ENCODE results near the gene ANKRD37. TPM values are rescaled to one million over a fixed set of nuclear protein-coding genes. Genes with fewer than 3 reads are reported as not detected.

The ANKRD37 gene
- total and polyA plus RNA-seq, 4 donors: 1.2 to 7.9 (median 3.4) TPM

DNA sequence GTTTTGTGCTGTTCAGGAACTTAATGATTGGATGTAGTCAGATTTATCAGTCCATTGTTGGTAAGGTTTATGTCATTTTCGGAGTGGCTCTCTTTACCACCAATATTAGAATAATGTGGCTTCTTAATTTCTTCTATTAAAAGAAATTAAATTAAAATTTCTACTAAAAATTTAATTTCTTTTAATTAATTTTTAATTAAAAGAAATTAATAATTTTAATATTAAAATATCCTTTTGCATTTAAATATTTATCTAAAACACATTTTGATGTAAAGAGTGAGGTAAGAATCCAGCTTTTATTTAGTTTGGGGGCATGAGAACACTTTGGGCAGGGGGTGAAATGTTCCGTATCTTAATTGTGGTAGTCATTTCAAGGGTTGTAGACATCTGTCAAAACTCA is 44.8 kb downstream of the ANKRD37 start:
- Histone ChIP-seq H3K9me3 (ENCODE audit: control insufficient read depth in 4 of 4, low read length in 3 of 4) (no peaks in the 10 kb centered on the region), H3K9ac (ENCODE audit: low read depth in 1 of 2, low read length in 2 of 2) (no peak overlapping the region), H3K27ac (ENCODE audit: low read depth in 1 of 2, low read length in 2 of 2) (no peak overlapping the region), H3K27me3 (ENCODE audit: control insufficient read depth in 4 of 4, insufficient read depth in 4 of 4, low read length in 3 of 4) (no peaks in the 10 kb centered on the region), H3K4me1 (ENCODE audit: control insufficient read depth in 4 of 4, insufficient read depth in 4 of 4, low read length in 3 of 4) (no peaks in the 10 kb centered on the region), H3K36me3 (ENCODE audit: control insufficient read depth in 4 of 4, insufficient read depth in 3 of 4, low read depth in 1 of 4, low read length in 3 of 4) (no peaks in the 10 kb centered on the region), H3K4me3 (ENCODE audit: low read depth in 1 of 3, low read length in 3 of 3) (no peak overlapping the region)
- DNase-seq (ENCODE audit: low spot score): no peak
- WGBS: 95% methylated on average over 2 of the region's 2 CpGs
- no peak for TF ChIP-seq SP1 (IDR thresholded peaks at IDR 0.05)
- TF ChIP-seq RXRA (IDR thresholded peaks at IDR 0.05): no peak
- no peak for TF ChIP-seq JUND (IDR thresholded peaks at IDR 0.05)
- TF ChIP-seq, protein P1, sequence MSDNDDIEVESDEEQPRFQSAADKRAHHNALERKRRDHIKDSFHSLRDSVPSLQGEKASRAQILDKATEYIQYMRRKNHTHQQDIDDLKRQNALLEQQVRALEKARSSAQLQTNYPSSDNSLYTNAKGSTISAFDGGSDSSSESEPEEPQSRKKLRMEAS (IDR thresholded peaks at IDR 0.05): no peak
- TF ChIP-seq NR2F2 (IDR thresholded peaks at IDR 0.05): no peak
- no peak for TF ChIP-seq FOXA2 (IDR thresholded peaks at IDR 0.05)

DNA sequence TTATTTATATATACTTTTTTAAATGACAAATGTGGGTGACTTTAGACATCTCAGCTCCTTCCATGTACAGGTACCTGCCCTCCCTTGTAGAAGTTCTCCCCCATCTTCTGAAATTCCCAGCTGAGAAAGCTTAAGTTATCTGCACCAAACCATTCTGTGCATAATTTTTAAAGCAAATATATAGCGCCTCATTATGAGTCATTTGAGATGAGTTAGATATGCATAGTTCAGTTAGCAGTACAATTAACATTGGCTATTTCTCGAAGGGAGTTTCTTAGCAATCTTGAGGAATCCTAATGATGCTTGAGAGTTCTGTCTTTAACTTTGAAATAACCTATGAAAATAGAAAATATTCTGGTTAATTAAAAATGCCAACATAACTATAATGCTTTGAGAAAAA is 48.6 kb downstream of the ANKRD37 start:
- Histone ChIP-seq H3K36me3 (ENCODE audit: control insufficient read depth in 4 of 4, insufficient read depth in 3 of 4, low read depth in 1 of 4, low read length in 3 of 4) (no peaks in the 10 kb centered on the region), H3K9me3 (ENCODE audit: control insufficient read depth in 4 of 4, low read length in 3 of 4) (no peaks in the 10 kb centered on the region), H3K27ac (ENCODE audit: low read depth in 1 of 2, low read length in 2 of 2) (no peak overlapping the region), H3K4me3 (ENCODE audit: low read depth in 1 of 3, low read length in 3 of 3) (no peak overlapping the region), H3K9ac (ENCODE audit: low read depth in 1 of 2, low read length in 2 of 2) (no peak overlapping the region), H3K4me1 (ENCODE audit: control insufficient read depth in 4 of 4, insufficient read depth in 4 of 4, low read length in 3 of 4) (no peaks in the 10 kb centered on the region), H3K27me3 (ENCODE audit: control insufficient read depth in 4 of 4, insufficient read depth in 4 of 4, low read length in 3 of 4) (no peaks in the 10 kb centered on the region)
- 94% methylated on average over 2 of the region's 2 CpGs for WGBS
- no peak for DNase-seq (ENCODE audit: low spot score)
- TF ChIP-seq EGR1 (IDR thresholded peaks at IDR 0.05; ENCODE audit: low read depth in 2 of 2) (no peak), RXRA (IDR thresholded peaks at IDR 0.05) (no peak), NR2F2 (IDR thresholded peaks at IDR 0.05) (no peak), FOXA1 (IDR thresholded peaks at IDR 0.05) (no peak), RAD21 (IDR thresholded peaks at IDR 0.05) (no peak), YY1 (IDR thresholded peaks at IDR 0.05) (no peak), ATF3 (IDR thresholded peaks at IDR 0.05) (no peak)

Small RNAs within 50 kb of the gene (small RNA-seq; reads per million reads assigned to genes)
- gene RF00019: not detected

Other genes with a start within 250 kb of the ANKRD37 start
- gene CFAP97, start 192.8 kb upstream of the ANKRD37 start, total RNA-seq: 10 to 100 TPM; 13.7 to 23.7 TPM
- gene CFAP97, start 192.8 kb upstream of the ANKRD37 start, polyA plus RNA-seq: 10 to 100 TPM in 1 of 2 donors, 1 to 10 TPM in 1; 7.5 to 30.9 TPM
- gene SNX25, start 187.2 kb upstream of the ANKRD37 start, total RNA-seq: 10 to 100 TPM in 1 of 2 donors, 1 to 10 TPM in 1; 5.9 to 13.9 TPM
- 1 to 10 TPM; 2.8 to 4.2 TPM for gene SNX25, start 187.2 kb upstream of the ANKRD37 start, polyA plus RNA-seq
- under 1 TPM; 0.17 to 0.23 TPM for gene LRP2BP, start 917 bp upstream of the ANKRD37 start, total RNA-seq
- under 1 TPM; 0.09 to 0.64 TPM for gene LRP2BP, start 917 bp upstream of the ANKRD37 start, polyA plus RNA-seq
- gene UFSP2, start 29.1 kb downstream of the ANKRD37 start, total RNA-seq: 10 to 100 TPM; 16.6 to 17.2 TPM
- gene UFSP2, start 29.1 kb downstream of the ANKRD37 start, polyA plus RNA-seq: 10 to 100 TPM; 12.2 to 12.9 TPM
- gene CCDC110, start 74.9 kb downstream of the ANKRD37 start, total RNA-seq: 1 to 10 TPM in 1 of 2 donors, not detected in 1; 1.5 TPM
- gene CCDC110, start 74.9 kb downstream of the ANKRD37 start, polyA plus RNA-seq: under 1 TPM; 0.45 to 0.60 TPM
- 1 to 10 TPM in 1 of 2 donors, under 1 TPM in 1; 0.98 to 8.8 TPM for gene PDLIM3, start 138.7 kb downstream of the ANKRD37 start, total RNA-seq
- gene PDLIM3, start 138.7 kb downstream of the ANKRD37 start, polyA plus RNA-seq: 1 to 10 TPM in 1 of 2 donors, under 1 TPM in 1; 0.58 to 5.7 TPM